Calu3 (cell line): Measurements from ENCODE around the gene OR4D5. TPM values are rescaled to one million over a fixed set of nuclear protein-coding genes. Genes with fewer than 3 reads are reported as not detected.

Experiments
- BruUV-seq: library from RNA; stranded (reverse); fragments of 400-500 nt; replicated peaks from 2 replicates; lab custom pipeline; 2021; lab: Mats Ljungman, UMichigan
- CTCF ChIA-PET: fragments of 300-600 bp; sonication (Branson Sonifier 250); formaldehyde crosslinking; loops from one replicate; lab custom pipeline; 2022; ENCODE audit warnings: antibody characterized with exemption; lab: Charles Lee
- DNase-seq: peaks from one replicate; pipeline ENCODE4 v3.0.0; 2022
- H3K27ac Mint-ChIP-seq: one replicate; pipeline ENCODE4 v1.8.0; 2022; ENCODE audit warnings: mixed read lengths; ENCODE audit not compliant: unreplicated experiment
- H3K27me3 Mint-ChIP-seq: one replicate; pipeline ENCODE4 v1.8.0; 2022; ENCODE audit warnings: mixed read lengths; ENCODE audit not compliant: unreplicated experiment
- H3K36me3 Mint-ChIP-seq: one replicate; pipeline ENCODE4 v1.8.0; 2022; ENCODE audit warnings: mild to moderate bottlenecking, moderate library complexity, mixed read lengths; ENCODE audit not compliant: insufficient read depth, unreplicated experiment
- H3K4me1 Mint-ChIP-seq: one replicate; pipeline ENCODE4 v1.8.0; 2022; ENCODE audit warnings: mild to moderate bottlenecking, low read depth, mixed read lengths; ENCODE audit not compliant: unreplicated experiment
- H3K4me3 Mint-ChIP-seq: one replicate; pipeline ENCODE4 v1.8.0; 2022; ENCODE audit warnings: mild to moderate bottlenecking, low read depth, moderate library complexity, mixed read lengths; ENCODE audit not compliant: unreplicated experiment
- H3K9me3 Mint-ChIP-seq: one replicate; pipeline ENCODE4 v1.8.0; 2022; ENCODE audit warnings: low read depth, mixed read lengths; ENCODE audit not compliant: unreplicated experiment
- intact Hi-C: fragments of 100-400 bp; cut with micrococcal nuclease; formaldehyde crosslinking; loops from one replicate; pipeline ENCODE4 v1.10.0; 2022; ENCODE audit not compliant: unreplicated experiment
- total RNA-seq: library from RNA; stranded (reverse); gene quantifications from 2 replicates; pipeline ENCODE4 v1.2.3, GENCODE V29; 2022
- TF ChIP-seq, protein P1 (sequence below): fragments of 200-600 bp; IDR thresholded peaks from one replicate; pipeline ENCODE4 v1.8.0; 2022; ENCODE audit warnings: antibody characterized with exemption; ENCODE audit not compliant: unreplicated experiment

The OR4D5 gene
- total RNA-seq, 1 experiment from 2014 or later = not detected

DNA sequence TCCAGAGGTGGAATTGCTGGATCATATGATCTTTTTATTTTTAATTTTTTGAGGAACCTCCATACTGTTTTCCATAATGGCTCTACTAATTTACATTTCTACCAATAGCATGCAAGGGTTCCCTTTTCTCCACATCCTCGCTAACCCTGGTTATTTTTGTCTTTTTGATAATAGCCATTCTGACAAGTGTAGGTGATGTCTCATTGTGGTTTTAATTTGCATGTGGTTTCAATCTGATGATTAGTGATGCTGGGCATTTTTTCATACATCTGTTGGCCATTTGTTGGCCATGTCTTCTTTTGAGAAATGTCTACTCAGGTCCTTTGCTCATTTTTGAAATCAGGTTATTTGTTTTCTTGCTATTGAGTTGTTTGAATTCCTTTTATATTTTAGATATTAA lies 15.4 kb upstream of the OR4D5 start:
- no TSS peak for BruUV-seq

DNA sequence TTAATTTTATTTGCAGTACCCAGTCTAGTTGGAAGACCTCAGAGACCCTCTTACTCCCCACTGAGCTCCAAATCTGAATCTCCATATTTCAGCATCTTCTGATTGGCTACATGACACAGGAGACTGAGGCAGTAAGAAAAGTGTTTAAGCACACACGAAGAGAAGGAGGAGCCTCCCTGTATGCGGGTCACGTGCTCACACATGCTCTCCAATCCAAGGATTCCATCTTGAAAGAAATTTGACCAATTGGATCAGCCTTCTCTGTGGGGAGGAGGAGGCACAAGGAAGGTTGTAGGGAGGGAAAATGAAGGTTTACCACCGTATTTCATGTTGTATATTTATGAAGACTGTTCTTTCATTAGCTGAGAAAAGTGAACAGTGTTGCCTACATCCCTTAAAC lies 3.0 kb downstream of the OR4D5 start:
- Mint-ChIP-seq H3K4me1 (no peaks in the 10 kb centered on the region), H3K27ac (no peak overlapping the region), H3K27me3 (no peaks in the 10 kb centered on the region), H3K9me3 (peaks cover 19% of the 10 kb centered on the region), H3K4me3 (no peak overlapping the region), H3K36me3 (no peaks in the 10 kb centered on the region)
- no peak for DNase-seq
- intact Hi-C loops = no loop called here
- CTCF ChIA-PET = no interaction called here
- TF ChIP-seq, protein P1, sequence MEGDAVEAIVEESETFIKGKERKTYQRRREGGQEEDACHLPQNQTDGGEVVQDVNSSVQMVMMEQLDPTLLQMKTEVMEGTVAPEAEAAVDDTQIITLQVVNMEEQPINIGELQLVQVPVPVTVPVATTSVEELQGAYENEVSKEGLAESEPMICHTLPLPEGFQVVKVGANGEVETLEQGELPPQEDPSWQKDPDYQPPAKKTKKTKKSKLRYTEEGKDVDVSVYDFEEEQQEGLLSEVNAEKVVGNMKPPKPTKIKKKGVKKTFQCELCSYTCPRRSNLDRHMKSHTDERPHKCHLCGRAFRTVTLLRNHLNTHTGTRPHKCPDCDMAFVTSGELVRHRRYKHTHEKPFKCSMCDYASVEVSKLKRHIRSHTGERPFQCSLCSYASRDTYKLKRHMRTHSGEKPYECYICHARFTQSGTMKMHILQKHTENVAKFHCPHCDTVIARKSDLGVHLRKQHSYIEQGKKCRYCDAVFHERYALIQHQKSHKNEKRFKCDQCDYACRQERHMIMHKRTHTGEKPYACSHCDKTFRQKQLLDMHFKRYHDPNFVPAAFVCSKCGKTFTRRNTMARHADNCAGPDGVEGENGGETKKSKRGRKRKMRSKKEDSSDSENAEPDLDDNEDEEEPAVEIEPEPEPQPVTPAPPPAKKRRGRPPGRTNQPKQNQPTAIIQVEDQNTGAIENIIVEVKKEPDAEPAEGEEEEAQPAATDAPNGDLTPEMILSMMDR = no peak
- no TSS peak for BruUV-seq

More for the DNA sequence above, 15.4 kb upstream of the OR4D5 start:
- H3K4me1 Mint-ChIP-seq = no peaks in the 10 kb centered on the region
- H3K36me3 Mint-ChIP-seq = no peaks in the 10 kb centered on the region
- peaks cover 14% of the 10 kb centered on the region for H3K9me3 Mint-ChIP-seq
- CTCF ChIA-PET = no interaction called here
- TF ChIP-seq, protein P1 = no peak
- intact Hi-C loops = no loop called here
- H3K27me3 Mint-ChIP-seq = no peaks in the 10 kb centered on the region
- H3K4me3 Mint-ChIP-seq = no peak overlapping the region
- H3K27ac Mint-ChIP-seq = no peak overlapping the region
- no peak for DNase-seq

DNA sequence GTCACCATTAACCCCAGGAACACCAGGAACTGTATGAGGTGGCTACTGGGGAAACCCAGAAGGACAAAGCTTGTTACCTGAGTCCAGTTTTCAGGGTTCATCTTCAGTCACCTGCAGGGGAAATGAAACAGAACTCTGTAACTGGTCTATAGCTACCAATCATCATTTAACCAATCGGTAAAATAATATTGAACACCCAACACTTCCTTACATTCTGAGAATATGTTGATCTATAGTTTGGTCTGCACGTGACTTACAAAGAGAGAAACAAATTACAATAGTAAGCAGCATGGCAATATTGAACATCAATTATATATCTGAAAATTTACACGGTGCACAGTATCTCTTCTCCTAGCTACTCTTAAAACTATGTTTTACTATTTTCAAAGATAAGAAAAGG lies 4.3 kb downstream of the OR4D5 start, which contains the start of gene OR6T1:
Gene OR6T1, minus strand, starts transcription at position 101 of the 400 bp plus-strand sequence. Its CDS starts 0 bp downstream, at position 101.
- H3K4me1 Mint-ChIP-seq = no peaks in the 10 kb centered on the region
- BruUV-seq = no TSS peak
- no peaks in the 10 kb centered on the region for H3K27me3 Mint-ChIP-seq
- H3K9me3 Mint-ChIP-seq = peaks cover 21% of the 10 kb centered on the region
- no peaks in the 10 kb centered on the region for H3K36me3 Mint-ChIP-seq
- no peak within 1 kb of the TSS for H3K4me3 Mint-ChIP-seq
- intact Hi-C loops = no loop called here
- TF ChIP-seq, protein P1 = no peak
- DNase-seq = no peak
- CTCF ChIA-PET = no interaction called here
- no peak within 1 kb of the TSS for H3K27ac Mint-ChIP-seq

DNA sequence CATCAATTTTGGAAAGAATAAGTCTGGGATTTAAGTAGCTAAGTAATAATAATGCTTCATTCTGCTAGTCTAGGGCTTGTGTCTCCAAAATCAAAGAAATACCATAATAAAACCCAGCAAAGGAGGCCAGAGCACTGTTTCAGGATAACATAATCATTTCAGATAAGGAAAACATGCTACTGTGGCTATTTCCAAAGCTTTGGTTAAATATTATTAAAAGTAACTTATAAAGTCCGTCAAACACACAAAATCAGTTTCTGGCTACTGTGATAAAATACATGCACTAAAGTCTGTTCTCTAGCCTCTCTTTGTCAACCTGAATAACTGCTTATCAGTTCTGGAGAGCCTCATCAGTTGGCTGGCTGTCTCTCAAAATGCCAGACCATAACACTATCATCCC lies 5.7 kb downstream of the OR4D5 start:
- Mint-ChIP-seq H3K4me1 (no peaks in the 10 kb centered on the region), H3K27ac (no peak overlapping the region)

More for the DNA sequence above, 5.7 kb downstream of the OR4D5 start:
- TF ChIP-seq, protein P1 = no peak
- no peak for DNase-seq
- BruUV-seq = no TSS peak
- H3K4me3 Mint-ChIP-seq = no peak overlapping the region
- CTCF ChIA-PET = no interaction called here
- peaks cover 17% of the 10 kb centered on the region for H3K9me3 Mint-ChIP-seq
- no peaks in the 10 kb centered on the region for H3K27me3 Mint-ChIP-seq
- no peaks in the 10 kb centered on the region for H3K36me3 Mint-ChIP-seq
- intact Hi-C loops = no loop called here
